DOHH2 (cell line): ENCODE data around the gene UNC13A.

Source experiments
- EZH2phosphoT487 ChIP-seq: fragments of 200-600 bp; sonication (generic); IDR thresholded peaks from 2 replicates; pipeline ENCODE4 v1.6.1; 2017; ENCODE audit warnings: borderline replicate concordance, mild to moderate bottlenecking, antibody characterized with exemption, low read length, moderate library complexity, mixed read lengths
- TF ChIP-seq, protein P1 (sequence below): fragments of 200-600 bp; sonication (generic); IDR thresholded peaks from one replicate; pipeline ENCODE4 v1.5.1; 2014; ENCODE audit warnings: antibody characterized with exemption, mild to moderate bottlenecking, low read depth, low read length; ENCODE audit not compliant: poor library complexity, severe bottlenecking

DNA sequence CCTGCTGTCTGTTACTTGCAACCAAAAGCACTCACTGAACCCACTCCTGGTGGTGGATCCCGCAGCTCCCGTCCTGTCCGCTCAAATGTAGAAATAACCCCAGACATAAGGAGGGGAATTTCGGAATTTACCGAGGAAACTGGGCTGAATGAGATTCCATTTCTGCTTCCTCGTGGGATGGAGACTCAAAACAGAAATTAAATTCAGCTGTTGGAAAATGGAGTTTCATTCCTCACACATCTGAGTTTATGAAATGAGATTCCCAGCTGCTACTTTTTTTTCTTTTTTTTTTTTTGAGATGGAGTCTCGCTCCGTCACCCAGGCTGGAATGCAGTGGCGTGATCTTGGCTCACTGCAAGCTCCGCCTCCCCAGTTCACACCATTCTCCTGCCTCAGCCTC, 88.4 kb downstream of the UNC13A start:
- TF ChIP-seq EZH2phosphoT487: no peak
- TF ChIP-seq, protein P1, sequence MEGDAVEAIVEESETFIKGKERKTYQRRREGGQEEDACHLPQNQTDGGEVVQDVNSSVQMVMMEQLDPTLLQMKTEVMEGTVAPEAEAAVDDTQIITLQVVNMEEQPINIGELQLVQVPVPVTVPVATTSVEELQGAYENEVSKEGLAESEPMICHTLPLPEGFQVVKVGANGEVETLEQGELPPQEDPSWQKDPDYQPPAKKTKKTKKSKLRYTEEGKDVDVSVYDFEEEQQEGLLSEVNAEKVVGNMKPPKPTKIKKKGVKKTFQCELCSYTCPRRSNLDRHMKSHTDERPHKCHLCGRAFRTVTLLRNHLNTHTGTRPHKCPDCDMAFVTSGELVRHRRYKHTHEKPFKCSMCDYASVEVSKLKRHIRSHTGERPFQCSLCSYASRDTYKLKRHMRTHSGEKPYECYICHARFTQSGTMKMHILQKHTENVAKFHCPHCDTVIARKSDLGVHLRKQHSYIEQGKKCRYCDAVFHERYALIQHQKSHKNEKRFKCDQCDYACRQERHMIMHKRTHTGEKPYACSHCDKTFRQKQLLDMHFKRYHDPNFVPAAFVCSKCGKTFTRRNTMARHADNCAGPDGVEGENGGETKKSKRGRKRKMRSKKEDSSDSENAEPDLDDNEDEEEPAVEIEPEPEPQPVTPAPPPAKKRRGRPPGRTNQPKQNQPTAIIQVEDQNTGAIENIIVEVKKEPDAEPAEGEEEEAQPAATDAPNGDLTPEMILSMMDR: no peak
